Panc1 (cell line): ENCODE data around the gene HBEGF. TPM values are rescaled to one million over a fixed set of nuclear protein-coding genes. Genes with fewer than 3 reads are reported as not detected.

Experiments used
- ATAC-seq: fragments of 200-7000 bp; cut with Tn5 transposase; 2 replicates; pipeline ENCODE4 v1.9.1; 2020; ENCODE audit warnings: mild to moderate bottlenecking, moderate library complexity
- BruUV-seq: library from RNA; stranded (reverse); fragments of 400-500 nt; replicated peaks from 2 replicates; lab custom pipeline; 2021; lab: Mats Ljungman, UMichigan
- CTCF ChIA-PET: fragments of 300-600 bp; sonication (Branson Sonifier 250); formaldehyde crosslinking; loops from one replicate; lab custom pipeline; 2022; ENCODE audit warnings: antibody characterized with exemption; lab: Charles Lee
- POLR2A ChIA-PET: fragments of 300-600 bp; sonication (Branson Sonifier 250); formaldehyde crosslinking; loops from one replicate; lab custom pipeline; 2022; ENCODE audit warnings: antibody characterized with exemption; lab: Charles Lee
- DNase-seq: peaks from one replicate; pipeline ENCODE4 v3.0.0-alpha.2; 2010; ENCODE audit warnings: low read depth, low spot score
- H3K27ac ChIP-seq: 2 replicates; pipeline ENCODE4 v1.5.1; 2011; ENCODE audit warnings: mild to moderate bottlenecking, low read length, inconsistent platforms
- H3K27me3 ChIP-seq: fragments of 200-500 bp; sonication (Bioruptor generic); 2 replicates; pipeline ENCODE4 v1.6.0; 2014; ENCODE audit warnings: low read length, inconsistent platforms; ENCODE audit not compliant: control insufficient read depth, insufficient read depth
- H3K36me3 ChIP-seq: fragments of 200-500 bp; sonication (Bioruptor generic); 2 replicates; pipeline ENCODE4 v1.5.1; 2014; ENCODE audit warnings: inconsistent platforms, mild to moderate bottlenecking, low read length, moderate library complexity; ENCODE audit not compliant: control insufficient read depth, insufficient read depth
- H3K4me1 ChIP-seq: 2 replicates; pipeline ENCODE4 v1.5.1; 2011; ENCODE audit warnings: inconsistent platforms, mild to moderate bottlenecking, low read length, moderate library complexity; ENCODE audit not compliant: control insufficient read depth, insufficient read depth
- H3K4me3 ChIP-seq, 2 experiments: 2 replicates each; pipeline ENCODE4 v1.5.1; 2011 to 2012; ENCODE audit warnings: low read depth in 2 of 2, low read length in 2 of 2, mild to moderate bottlenecking in 2 of 2, inconsistent platforms in 1 of 2, moderate library complexity in 1 of 2
- H3K9me3 ChIP-seq: fragments of 200-500 bp; sonication (Bioruptor generic); 2 replicates; pipeline ENCODE4 v1.5.1; 2014; ENCODE audit warnings: low read depth, mild to moderate bottlenecking, inconsistent platforms, low read length, moderate library complexity; ENCODE audit not compliant: control insufficient read depth, insufficient read depth
- CTCF ChIP-seq: fragments of 450-650 bp; IDR thresholded peaks from 2 replicates; pipeline ENCODE4 v1.5.1; 2017; ENCODE audit warnings: mild to moderate bottlenecking
- POLR2AphosphoS5 ChIP-seq: IDR thresholded peaks from 2 replicates; pipeline ENCODE4 v1.6.1; 2012; ENCODE audit warnings: mild to moderate bottlenecking, low read depth, low read length, moderate library complexity
- REST ChIP-seq, 2 experiments: IDR thresholded peaks; 2 replicates each; pipeline ENCODE4 v1.6.1; 2011 to 2012; ENCODE audit warnings: low read depth in 2 of 2, control low read depth in 1 of 2, low read length in 1 of 2, mild to moderate bottlenecking in 1 of 2, moderate library complexity in 1 of 2; ENCODE audit not compliant: insufficient read depth in 1 of 2
- SIN3A ChIP-seq: IDR thresholded peaks from 2 replicates; pipeline ENCODE4 v1.6.1; 2012; ENCODE audit warnings: low read depth, mild to moderate bottlenecking, low read length, moderate library complexity, borderline replicate concordance; ENCODE audit not compliant: insufficient read depth
- TCF7L2 ChIP-seq: IDR thresholded peaks from 2 replicates; pipeline ENCODE4 v1.6.1; 2011; ENCODE audit warnings: mild to moderate bottlenecking, low read depth, low read length, inconsistent platforms
- in situ Hi-C: cut with HindIII; loops from 2 replicates; pipeline ENCODE4 v1.10.0; 2016; ENCODE audit warnings: low sequenced_read_pairs, low pct_unique_long_range_greater_than_20kb
- intact Hi-C: fragments of 100-400 bp; cut with micrococcal nuclease; formaldehyde crosslinking; loops from one replicate; pipeline ENCODE4 v1.10.0; 2022; ENCODE audit not compliant: unreplicated experiment
- total RNA-seq: library from RNA; stranded (reverse); gene quantifications from one replicate; pipeline ENCODE4 v1.2.1, GENCODE V29; 2021; ENCODE audit not compliant: unreplicated experiment

The HBEGF gene
- total RNA-seq, 1 experiment from 2014 or later, result 5.0 TPM

- no TSS peak for BruUV-seq
- in situ Hi-C loops (no loop called here), intact Hi-C loops (no loop called here)
- Histone ChIP-seq H3K4me3 (no peak overlapping the region), H3K27me3 (no peaks in the 10 kb centered on the region), H3K36me3 (no peaks in the 10 kb centered on the region), H3K27ac (peak overlapping the region; percentile 27), H3K4me1 (peaks cover 32% of the 10 kb centered on the region), H3K9me3 (no peaks in the 10 kb centered on the region)
- TF ChIP-seq REST (IDR thresholded peaks at IDR 0.05; ENCODE audit: insufficient read depth in 1 of 2, low read depth in 2 of 2, low read length in 1 of 2) (no peak), TCF7L2 (no peak), CTCF (no peak), SIN3A (no peak), POLR2AphosphoS5 (no peak)
- DNase-seq, result no peak
- ATAC-seq, result peak; percentile 74
- ChIA-PET POLR2A (interaction anchor here (0.7 kb wide), 1 partner anchor 62 kb away, joined by 3 read pairs; no protein-coding TSS in a partner anchor), CTCF (no interaction called here)
Measured at GRCh38 chr5:140292212-140293036, 54.0 kb downstream of the HBEGF start.

GRCh38 chr5:140287801-140288521 is 58.4 kb downstream of the HBEGF start:
- BruUV-seq, result no TSS peak
- no peaks in the 10 kb centered on the region for H3K9me3 ChIP-seq
- no peak overlapping the region for H3K27ac ChIP-seq
- ChIA-PET CTCF (interaction anchor here (0.7 kb wide), 1 partner anchor 13 kb away, joined by 10 read pairs; no protein-coding TSS in a partner anchor), POLR2A (no interaction called here)
- no peaks in the 10 kb centered on the region for H3K27me3 ChIP-seq
- in situ Hi-C loops, result no loop called here
- peaks cover 17% of the 10 kb centered on the region for H3K4me1 ChIP-seq
- ATAC-seq, result no peak
- DNase-seq, result no peak
- TF ChIP-seq SIN3A, result no peak
- TF ChIP-seq POLR2AphosphoS5, result no peak
- TF ChIP-seq REST (IDR thresholded peaks at IDR 0.05; ENCODE audit: insufficient read depth in 1 of 2, low read depth in 2 of 2, low read length in 1 of 2), result no peak
- no peak overlapping the region for H3K4me3 ChIP-seq
- H3K36me3 ChIP-seq, result no peaks in the 10 kb centered on the region
- intact Hi-C loops, result no loop called here
